Heart left ventricle (tissue), 13 donors: ENCODE results near the gene SMPDL3A.

ENCODE experiments used
- CTCF ChIP-seq, 12 donors: fragments of 200-600 bp; sonication (generic) in 4 of 12; IDR thresholded peaks; one replicate each; pipeline versions ENCODE4 v1.5.0 to v1.8.0; 2018 to 2022; ENCODE audit warnings: antibody characterized with exemption in 12 of 12, mild to moderate bottlenecking in 5 of 12
- POLR2A ChIP-seq, 2 donors: fragments of 450-650 bp; IDR thresholded peaks; one replicate each; pipeline ENCODE4 v1.6.1; 2017; ENCODE audit warnings: antibody characterized with exemption in 2 of 2, mild to moderate bottlenecking in 2 of 2, moderate library complexity in 2 of 2
- donor health status: ischemic (EF 13 %, LVEDD 7.1; RV severe dilation, severe dysfunction).
- donor health status: DM: no; HTN: yes; CAD: no.
- donor health status: DM: no; HTN: no; CAD: no.
- donor health status: ischemic (EF 25% LVEDD 6.9; RV normal size, moderate dysfunction).
- donor health status: ischemic (EF 25% LVEDD 5.7; RV mildly dilated, moderate dysfunction).
- donor health status: ischemic (EF 35%, LVEDD 5.7; RV mildly dilated, moderate dysfunction).
- donor health status: nonischemic (EF 11% LVEDD 7.7; RV severe dilation, severe dysfunction).
- donor health status: DM: yes; HTN: yes; CAD: no.
- donor health status: PGD.
- donor health status: ischemic (EF 29% LVEDD 5.4; RV normal size, mild dysfunction).
- donor health status: nonischemic (EF 23%, LVEDD 6.1; RV moderate dilation, normal function).

GRCh38 chr6:122753000-122753687 lies 35.9 kb upstream of the SMPDL3A start:
- TF ChIP-seq CTCF (IDR thresholded peaks at IDR 0.05) (no peak), POLR2A (IDR thresholded peaks at IDR 0.05) (no peak)
